ENCODE data around the gene HIF3A.

DNA sequence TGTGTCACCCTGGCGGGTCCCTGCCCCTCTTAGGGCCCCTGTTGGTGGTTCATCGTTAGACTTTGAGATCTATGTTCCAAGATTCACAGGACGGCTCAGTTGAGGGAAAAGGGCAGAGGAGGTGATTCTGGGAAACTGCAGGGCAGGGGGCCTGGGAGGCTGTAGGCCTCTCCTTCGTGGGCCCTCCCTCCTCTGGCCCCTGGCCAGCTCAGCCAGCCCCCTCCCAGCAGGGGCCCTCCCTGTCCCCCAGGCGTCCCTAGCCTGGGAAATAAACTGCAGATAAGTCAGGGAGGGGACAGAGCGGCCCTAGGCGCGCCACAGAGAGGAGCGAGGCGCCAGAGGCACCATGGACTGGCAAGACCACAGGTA is 6.5 kb downstream of the HIF3A start:
- no peak for TF ChIP-seq POLR2AphosphoS5 (IDR thresholded peaks at IDR 0.05; ENCODE audit: low read depth, low read length)
- TF ChIP-seq REST (IDR thresholded peaks at IDR 0.05; ENCODE audit: insufficient read depth in 1 of 2, low read depth in 2 of 2, low read length in 2 of 2), result no peak
- TF ChIP-seq SIN3A (IDR thresholded peaks at IDR 0.05; ENCODE audit: borderline replicate concordance, insufficient read depth, low read length), result no peak
- TF ChIP-seq TAF1 (IDR thresholded peaks at IDR 0.05; ENCODE audit: borderline replicate concordance, insufficient read depth, low read length), result no peak
- no peak for TF ChIP-seq FOXP2 (optimal IDR thresholded peaks at IDR 0.05; ENCODE audit: borderline replicate concordance, extremely low read depth, extremely low read length, insufficient read depth)
